Osteoblast (primary cell): ENCODE measurements around the gene PRR13. TPM values are rescaled to one million over a fixed set of nuclear protein-coding genes. Genes with fewer than 3 reads are reported as not detected.

Experiments
- DNase-seq: peaks from one replicate; pipeline ENCODE4 v3.0.0; 2011; ENCODE audit warnings: low spot score, mixed read lengths; ENCODE audit not compliant: insufficient read length; ENCODE audit errors: missing footprints
- H2AFZ ChIP-seq: 2 replicates; pipeline ENCODE4 v1.6.0; 2011; ENCODE audit warnings: mild to moderate bottlenecking, low read length
- H3K27ac ChIP-seq: 2 replicates; pipeline ENCODE4 v1.5.1; 2011; ENCODE audit warnings: mild to moderate bottlenecking, low read depth, low read length, moderate library complexity
- H3K27me3 ChIP-seq: 2 replicates; pipeline ENCODE4 v1.6.0; 2012; ENCODE audit warnings: mild to moderate bottlenecking, control low read depth, inconsistent platforms, low read length, moderate library complexity; ENCODE audit not compliant: insufficient read depth
- H3K36me3 ChIP-seq: 2 replicates; pipeline ENCODE4 v1.5.1; 2011; ENCODE audit warnings: mild to moderate bottlenecking, low read length, control low read depth, moderate library complexity; ENCODE audit not compliant: insufficient read depth
- H3K4me1 ChIP-seq: 2 replicates; pipeline ENCODE4 v1.5.1; 2011; ENCODE audit warnings: mild to moderate bottlenecking, low read length, control low read depth, moderate library complexity; ENCODE audit not compliant: insufficient read depth
- H3K4me2 ChIP-seq: 2 replicates; pipeline ENCODE4 v1.6.0; 2011; ENCODE audit warnings: mild to moderate bottlenecking, low read length; ENCODE audit not compliant: insufficient read depth
- H3K4me3 ChIP-seq: fragments of 200-600 bp; sonication (generic); 3 replicates; pipeline ENCODE4 v1.5.1; 2012; ENCODE audit warnings: mild to moderate bottlenecking, low read length, inconsistent platforms; ENCODE audit not compliant: insufficient read depth
- H3K79me2 ChIP-seq: 2 replicates; pipeline ENCODE4 v1.6.0; 2012; ENCODE audit warnings: mild to moderate bottlenecking, low read length, control low read depth, inconsistent platforms; ENCODE audit not compliant: insufficient read depth
- H3K9me3 ChIP-seq: 2 replicates; pipeline ENCODE4 v1.5.1; 2011; ENCODE audit warnings: low read depth, low read length, control low read depth
- H4K20me1 ChIP-seq: 2 replicates; pipeline ENCODE4 v1.6.0; 2012; ENCODE audit warnings: mild to moderate bottlenecking, low read length, control low read depth; ENCODE audit not compliant: insufficient read depth
- total RNA-seq: library from RNA; depleted of rRNA; stranded (reverse); fragments of >200 nt; gene quantifications from 2 replicates; pipeline ENCODE4 v1.2.3, GENCODE V29; 2012
- TF ChIP-seq, protein P1 (sequence below): IDR thresholded peaks from 2 replicates; pipeline ENCODE4 v1.5.1; 2011; ENCODE audit warnings: mild to moderate bottlenecking, low read depth, low read length, moderate library complexity; ENCODE audit errors: extremely low read depth

Gene PRR13
- total RNA-seq, 1 donor: 55.0 TPM

DNA sequence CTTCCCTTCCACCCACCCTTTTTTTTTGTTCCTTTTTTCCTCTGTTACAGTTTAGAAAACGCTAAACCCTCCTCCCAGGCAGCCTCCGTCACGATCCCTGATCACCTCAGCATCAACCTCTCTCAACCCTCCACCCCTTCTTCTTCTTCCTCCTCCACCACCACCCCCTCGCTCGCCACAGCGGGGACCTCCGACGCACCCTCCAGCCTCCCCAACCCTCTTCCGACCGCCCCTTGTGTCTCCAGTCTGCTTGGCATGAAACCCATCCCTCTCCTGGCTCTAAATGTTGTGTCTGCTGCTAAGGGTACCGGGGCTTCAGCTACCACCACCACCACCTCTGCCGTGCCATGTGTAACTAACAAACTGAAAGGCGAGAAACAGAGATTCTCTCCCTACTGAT is 33.3 kb downstream of the PRR13 start:
- H3K4me1 ChIP-seq: peaks cover 71% of the 10 kb centered on the region
- H3K27ac ChIP-seq: peak overlapping the region; percentile 65
- H3K79me2 ChIP-seq: peaks cover 83% of the 10 kb centered on the region
- H3K4me2 ChIP-seq: no peak overlapping the region
- no peaks in the 10 kb centered on the region for H3K9me3 ChIP-seq
- no peak overlapping the region for H3K4me3 ChIP-seq
- peaks cover 84% of the 10 kb centered on the region for H4K20me1 ChIP-seq
- no peak overlapping the region for H2AFZ ChIP-seq
- no peaks in the 10 kb centered on the region for H3K27me3 ChIP-seq
- TF ChIP-seq, protein P1, sequence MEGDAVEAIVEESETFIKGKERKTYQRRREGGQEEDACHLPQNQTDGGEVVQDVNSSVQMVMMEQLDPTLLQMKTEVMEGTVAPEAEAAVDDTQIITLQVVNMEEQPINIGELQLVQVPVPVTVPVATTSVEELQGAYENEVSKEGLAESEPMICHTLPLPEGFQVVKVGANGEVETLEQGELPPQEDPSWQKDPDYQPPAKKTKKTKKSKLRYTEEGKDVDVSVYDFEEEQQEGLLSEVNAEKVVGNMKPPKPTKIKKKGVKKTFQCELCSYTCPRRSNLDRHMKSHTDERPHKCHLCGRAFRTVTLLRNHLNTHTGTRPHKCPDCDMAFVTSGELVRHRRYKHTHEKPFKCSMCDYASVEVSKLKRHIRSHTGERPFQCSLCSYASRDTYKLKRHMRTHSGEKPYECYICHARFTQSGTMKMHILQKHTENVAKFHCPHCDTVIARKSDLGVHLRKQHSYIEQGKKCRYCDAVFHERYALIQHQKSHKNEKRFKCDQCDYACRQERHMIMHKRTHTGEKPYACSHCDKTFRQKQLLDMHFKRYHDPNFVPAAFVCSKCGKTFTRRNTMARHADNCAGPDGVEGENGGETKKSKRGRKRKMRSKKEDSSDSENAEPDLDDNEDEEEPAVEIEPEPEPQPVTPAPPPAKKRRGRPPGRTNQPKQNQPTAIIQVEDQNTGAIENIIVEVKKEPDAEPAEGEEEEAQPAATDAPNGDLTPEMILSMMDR: no peak
- DNase-seq: no peak
- peaks cover 93% of the 10 kb centered on the region for H3K36me3 ChIP-seq

DNA sequence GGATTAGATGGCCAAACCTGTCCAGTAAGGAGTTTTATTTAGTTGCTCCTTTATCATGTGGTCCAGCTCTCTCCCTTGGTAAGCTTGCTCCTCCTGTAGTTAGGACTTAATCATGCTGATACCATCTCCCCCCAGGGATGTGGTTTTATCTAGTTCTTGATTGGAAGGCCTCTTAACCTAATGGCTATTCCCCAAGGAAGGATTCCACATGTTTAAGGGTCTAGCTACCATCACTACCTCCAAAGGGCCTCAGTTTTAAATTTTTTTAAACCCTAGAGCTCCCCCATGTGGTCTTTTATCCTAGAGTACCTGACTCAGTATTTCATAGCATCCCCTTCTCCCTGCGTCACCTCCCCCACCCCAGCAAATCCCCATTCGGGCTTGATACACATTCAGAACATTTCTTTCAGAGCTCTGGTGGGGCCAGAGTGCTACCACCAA is 35.3 kb downstream of the PRR13 start:
- no peaks in the 10 kb centered on the region for H3K27me3 ChIP-seq
- peak overlapping the region; percentile 2 for H3K27ac ChIP-seq
- H3K36me3 ChIP-seq: peaks cover 94% of the 10 kb centered on the region
- H3K4me3 ChIP-seq: no peak overlapping the region
- no peaks in the 10 kb centered on the region for H3K9me3 ChIP-seq
- H3K4me1 ChIP-seq: peaks cover 86% of the 10 kb centered on the region
- H3K4me2 ChIP-seq: no peak overlapping the region
- TF ChIP-seq, protein P1: peak; percentile 45
- peak; percentile 32 for DNase-seq
- H3K79me2 ChIP-seq: peaks cover 68% of the 10 kb centered on the region
- no peak overlapping the region for H2AFZ ChIP-seq
- H4K20me1 ChIP-seq: peaks cover 87% of the 10 kb centered on the region

DNA sequence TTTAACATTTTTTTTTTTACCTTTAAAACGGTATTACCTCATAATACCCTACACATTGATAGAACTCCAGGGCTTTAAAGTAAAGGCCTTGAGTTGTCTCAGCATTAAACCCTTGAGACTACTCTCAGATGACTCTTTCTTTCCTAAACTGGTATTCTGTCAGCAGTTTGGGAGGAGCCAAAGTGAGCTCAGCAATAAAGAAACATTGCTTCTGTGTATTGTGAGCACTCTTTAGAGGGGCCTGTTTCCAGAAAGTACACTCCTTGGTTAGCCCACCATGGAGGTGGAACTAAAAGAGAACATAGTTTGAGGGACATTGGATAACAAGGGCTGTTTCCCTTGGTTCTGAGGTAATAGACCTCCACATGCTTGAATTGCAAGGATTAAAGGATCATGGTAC is 37.3 kb downstream of the PRR13 start:
- Histone ChIP-seq H3K79me2 (peaks cover 54% of the 10 kb centered on the region), H4K20me1 (peaks cover 82% of the 10 kb centered on the region)
- TF ChIP-seq, protein P1: no peak

DNA sequence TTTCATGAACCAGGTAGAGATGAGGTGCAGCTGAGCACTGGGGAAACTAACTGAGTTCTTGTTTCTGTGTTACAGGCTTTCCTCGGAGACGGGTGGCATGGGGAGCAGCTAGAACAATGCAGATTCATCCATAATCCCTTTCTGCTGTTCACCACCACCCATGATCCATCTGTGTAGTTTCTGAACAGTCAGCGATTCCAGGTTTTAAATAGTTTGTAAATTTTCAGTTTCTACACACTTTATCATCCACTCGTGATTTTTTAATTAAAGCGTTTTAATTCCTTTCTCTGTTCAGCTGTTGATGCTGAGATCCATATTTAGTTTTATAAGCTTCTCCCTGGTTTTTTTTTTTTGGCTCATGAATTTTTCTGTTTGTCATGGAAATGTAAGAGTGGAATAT is 37.8 kb downstream of the PRR13 start:
- Histone ChIP-seq H2AFZ (no peak overlapping the region), H3K4me3 (no peak overlapping the region), H3K27me3 (no peaks in the 10 kb centered on the region), H3K36me3 (peaks cover 97% of the 10 kb centered on the region), H4K20me1 (peaks cover 78% of the 10 kb centered on the region), H3K4me1 (peaks cover 69% of the 10 kb centered on the region), H3K79me2 (peaks cover 49% of the 10 kb centered on the region), H3K27ac (peak overlapping the region; percentile 60), H3K9me3 (no peaks in the 10 kb centered on the region), H3K4me2 (no peak overlapping the region)
- TF ChIP-seq, protein P1: no peak
- DNase-seq: no peak

More for the DNA sequence above, 37.3 kb downstream of the PRR13 start:
- H3K4me2 ChIP-seq: no peak overlapping the region
- H3K36me3 ChIP-seq: peaks cover 97% of the 10 kb centered on the region
- peak overlapping the region; percentile 60 for H3K27ac ChIP-seq
- DNase-seq: peak; percentile 49
- H3K4me3 ChIP-seq: no peak overlapping the region
- H3K27me3 ChIP-seq: no peaks in the 10 kb centered on the region
- no peak overlapping the region for H2AFZ ChIP-seq
- H3K4me1 ChIP-seq: peaks cover 70% of the 10 kb centered on the region
- H3K9me3 ChIP-seq: no peaks in the 10 kb centered on the region
